PC-9 (cell line): ENCODE measurements around the gene RGR. TPM values are rescaled to one million over a fixed set of nuclear protein-coding genes. Genes with fewer than 3 reads are reported as not detected.

ENCODE experiments used
- BruUV-seq: library from RNA; stranded (reverse); fragments of 400-500 nt; replicated peaks from 2 replicates; lab custom pipeline; 2021; lab: Mats Ljungman, UMichigan
- CTCF ChIA-PET: fragments of 300-600 bp; sonication (Branson Sonifier 250); formaldehyde crosslinking; loops from one replicate; lab custom pipeline; 2022; ENCODE audit warnings: antibody characterized with exemption; lab: Charles Lee
- POLR2A ChIA-PET: fragments of 300-600 bp; sonication (Branson Sonifier 250); formaldehyde crosslinking; loops from one replicate; lab custom pipeline; 2022; ENCODE audit warnings: antibody characterized with exemption; ENCODE audit not compliant: unreplicated experiment; lab: Charles Lee
- DNase-seq, 2 experiments: peaks; one replicate each; pipeline versions ENCODE4 v3.0.0 to v3.0.0-alpha.2; 2015 to 2022; ENCODE audit warnings: mixed read lengths in 1 of 2
- H2AFZ ChIP-seq: fragments of 200-600 bp; sonication (generic); 2 replicates; pipeline ENCODE4 v1.8.1; 2017; ENCODE audit warnings: antibody characterized with exemption
- H3F3A ChIP-seq: fragments of 200-600 bp; sonication (generic); 2 replicates; pipeline ENCODE4 v1.8.1; 2017; ENCODE audit warnings: antibody characterized with exemption, mild to moderate bottlenecking, low read depth; ENCODE audit not compliant: insufficient read depth
- H3K27ac ChIP-seq: fragments of 200-600 bp; sonication (generic); 2 replicates; pipeline ENCODE4 v1.6.1; 2016; ENCODE audit warnings: mixed run types
- H3K27me3 ChIP-seq: fragments of 200-600 bp; sonication (generic); 2 replicates; pipeline ENCODE4 v1.6.1; 2016; ENCODE audit warnings: low read depth, mixed run types; ENCODE audit not compliant: insufficient read depth
- H3K36me3 ChIP-seq: fragments of 200-600 bp; sonication (generic); 2 replicates; pipeline ENCODE4 v1.6.1; 2016; ENCODE audit warnings: low read depth, mixed run types
- H3K4me1 ChIP-seq: fragments of 200-600 bp; sonication (generic); replicated peaks from 2 replicates; pipeline ENCODE4 v1.6.1; 2016; ENCODE audit warnings: mixed run types; ENCODE audit not compliant: insufficient read depth
- H3K4me2 ChIP-seq: fragments of 200-600 bp; sonication (generic); 2 replicates; pipeline ENCODE4 v1.6.1; 2017; ENCODE audit warnings: mixed run types
- H3K4me3 ChIP-seq: fragments of 200-600 bp; sonication (generic); 2 replicates; pipeline ENCODE4 v1.6.1; 2016; ENCODE audit warnings: mixed run types
- H3K79me2 ChIP-seq: fragments of 200-600 bp; sonication (generic); 2 replicates; pipeline ENCODE4 v1.6.1; 2017; ENCODE audit warnings: low read depth, mixed run types
- H3K9me2 ChIP-seq: fragments of 200-600 bp; sonication (generic); 2 replicates; pipeline ENCODE4 v1.8.1; 2017; ENCODE audit warnings: mild to moderate bottlenecking; ENCODE audit not compliant: insufficient read depth
- H3K9me3 ChIP-seq: fragments of 200-600 bp; sonication (generic); 2 replicates; pipeline ENCODE4 v1.8.1; 2016; ENCODE audit warnings: low read depth; ENCODE audit not compliant: insufficient read depth
- H4K20me1 ChIP-seq: fragments of 200-600 bp; sonication (generic); 2 replicates; pipeline ENCODE4 v1.8.1; 2017; ENCODE audit not compliant: insufficient read depth
- CTCF ChIP-seq: fragments of 200-600 bp; sonication (generic); conservative IDR thresholded peaks from 2 replicates; pipeline ENCODE4 v1.6.1; 2017; ENCODE audit warnings: mixed run types, antibody characterized with exemption, mild to moderate bottlenecking, moderate library complexity
- EZH2 ChIP-seq: fragments of 200-600 bp; sonication (generic); IDR thresholded peaks from 2 replicates; pipeline ENCODE4 v1.8.0; 2017; ENCODE audit warnings: antibody characterized with exemption, low read depth
- intact Hi-C: fragments of 100-400 bp; cut with micrococcal nuclease; formaldehyde crosslinking; loops from one replicate; pipeline ENCODE4 v1.10.0; 2022; ENCODE audit not compliant: unreplicated experiment
- total RNA-seq: library from RNA; stranded (reverse); gene quantifications from 2 replicates; pipeline ENCODE4 v1.2.3, GENCODE V29; 2021

RGR gene
- total RNA-seq, 1 experiment from 2014 or later: not detected

DNA sequence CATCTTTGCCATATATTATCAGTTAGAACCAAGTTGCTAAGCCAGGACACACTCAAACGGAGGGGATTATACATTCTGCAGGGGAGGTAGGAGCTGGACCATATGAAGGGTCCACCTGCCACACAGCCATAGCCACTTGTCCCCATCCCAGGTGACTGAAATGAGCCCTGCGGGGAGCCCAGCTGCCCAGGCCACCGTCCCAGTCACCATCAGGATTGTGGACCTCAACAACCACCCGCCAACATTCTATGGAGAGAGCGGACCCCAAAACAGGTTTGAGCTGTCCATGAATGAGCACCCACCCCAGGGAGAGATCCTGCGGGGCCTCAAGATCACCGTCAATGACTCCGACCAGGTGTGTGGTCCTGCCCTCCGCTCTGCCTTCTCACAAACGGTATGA is 36.8 kb upstream of the RGR start:
- Histone ChIP-seq H3K4me1 (no peaks in the 10 kb centered on the region), H3K27ac (no peak overlapping the region), H4K20me1 (0 out of 2 replicates have a peak, but pooled peaks cover 3% of the 10 kb centered on the region), H3K36me3 (no peaks in the 10 kb centered on the region), H3K27me3 (peaks cover 97% of the 10 kb centered on the region), H3K9me2 (no peaks in the 10 kb centered on the region), H3K4me2 (no peak overlapping the region), H3F3A (no peaks in the 10 kb centered on the region), H3K79me2 (no peaks in the 10 kb centered on the region), H2AFZ (no peak overlapping the region), H3K9me3 (no peaks in the 10 kb centered on the region), H3K4me3 (no peak overlapping the region)
- no TSS peak for BruUV-seq
- DNase-seq: no peak
- ChIA-PET CTCF (no interaction called here), POLR2A (no interaction called here)
- intact Hi-C loops: no loop called here
- no peak for TF ChIP-seq CTCF
- TF ChIP-seq EZH2: no peak

GRCh38 chr10:84211566-84211965 is 33.3 kb upstream of the RGR start:
- Histone ChIP-seq H4K20me1 (0 out of 2 replicates have a peak, but pooled peaks cover 3% of the 10 kb centered on the region), H3F3A (no peaks in the 10 kb centered on the region), H3K4me1 (no peaks in the 10 kb centered on the region), H3K36me3 (no peaks in the 10 kb centered on the region), H3K9me2 (no peaks in the 10 kb centered on the region), H3K4me3 (no peak overlapping the region), H3K27me3 (peaks cover 96% of the 10 kb centered on the region), H3K27ac (no peak overlapping the region), H2AFZ (no peak overlapping the region), H3K9me3 (no peaks in the 10 kb centered on the region), H3K79me2 (no peaks in the 10 kb centered on the region), H3K4me2 (no peak overlapping the region)
- no peak for DNase-seq
- ChIA-PET CTCF (no interaction called here), POLR2A (no interaction called here)
- BruUV-seq: no TSS peak
- no peak for TF ChIP-seq CTCF
- TF ChIP-seq EZH2: no peak
- intact Hi-C loops: no loop called here

DNA sequence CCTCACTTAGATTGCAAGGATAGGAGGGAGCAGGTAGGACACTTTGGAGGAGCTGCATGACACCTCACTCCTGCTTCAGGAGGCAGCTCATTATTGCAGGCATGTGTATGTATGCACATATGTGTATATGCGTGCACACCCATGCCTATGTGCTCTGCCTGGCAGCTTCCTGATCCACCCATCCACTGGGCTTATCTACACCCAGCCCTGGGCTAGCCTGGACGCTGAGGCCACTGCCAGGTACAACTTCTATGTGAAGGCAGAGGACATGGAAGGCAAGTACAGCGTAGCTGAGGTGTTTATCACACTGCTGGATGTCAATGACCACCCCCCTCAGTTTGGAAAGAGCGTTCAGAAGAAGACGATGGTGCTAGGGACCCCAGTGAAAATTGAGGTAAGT is 32.8 kb upstream of the RGR start:
- Histone ChIP-seq H2AFZ (no peak overlapping the region), H3K9me3 (no peaks in the 10 kb centered on the region), H4K20me1 (0 out of 2 replicates have a peak, but pooled peaks cover 3% of the 10 kb centered on the region), H3K9me2 (no peaks in the 10 kb centered on the region), H3K79me2 (no peaks in the 10 kb centered on the region), H3K4me2 (no peak overlapping the region), H3K27me3 (peaks cover 96% of the 10 kb centered on the region), H3K4me1 (no peaks in the 10 kb centered on the region), H3K4me3 (no peak overlapping the region), H3F3A (no peaks in the 10 kb centered on the region), H3K27ac (no peak overlapping the region), H3K36me3 (no peaks in the 10 kb centered on the region)
- ChIA-PET POLR2A (no interaction called here), CTCF (no interaction called here)
- no peak for DNase-seq
- no TSS peak for BruUV-seq
- TF ChIP-seq EZH2: no peak
- TF ChIP-seq CTCF: no peak
- intact Hi-C loops: no loop called here
